Suppressor macrophage treated with lipopolysaccharide for 1 hour (primary cell): ENCODE results near the gene COL6A6.
"Not testable (repeated sequence)": the region's sequence is repeated elsewhere in the genome, so short reads cannot be mapped to it uniquely, and the experiment has no call there.

Experiments
- DNase-seq, 3 donors: peaks; one replicate each; pipeline ENCODE4 v3.0.0-alpha.2; 2020 to 2022

Gene COL6A6

DNA sequence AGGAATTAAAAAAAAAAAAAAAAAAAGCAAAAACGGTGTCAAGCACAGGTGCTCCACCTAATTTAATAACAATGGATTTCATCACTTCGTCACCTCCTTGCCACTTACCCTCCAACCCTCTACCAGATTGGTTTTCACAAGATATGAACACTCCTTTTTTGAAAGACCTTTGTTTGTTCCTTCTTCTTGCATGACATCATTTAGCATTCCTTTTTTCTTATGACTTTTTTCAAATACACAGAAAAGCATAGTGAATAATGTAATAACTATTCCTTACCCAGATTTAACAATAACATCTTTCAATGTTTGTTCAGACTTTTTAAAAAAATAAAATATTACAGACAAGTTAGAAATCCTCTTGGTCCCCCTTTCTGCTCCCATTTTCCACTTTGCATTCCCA lies 16.3 kb downstream of the COL6A6 start:
- DNase-seq: no peak

DNA sequence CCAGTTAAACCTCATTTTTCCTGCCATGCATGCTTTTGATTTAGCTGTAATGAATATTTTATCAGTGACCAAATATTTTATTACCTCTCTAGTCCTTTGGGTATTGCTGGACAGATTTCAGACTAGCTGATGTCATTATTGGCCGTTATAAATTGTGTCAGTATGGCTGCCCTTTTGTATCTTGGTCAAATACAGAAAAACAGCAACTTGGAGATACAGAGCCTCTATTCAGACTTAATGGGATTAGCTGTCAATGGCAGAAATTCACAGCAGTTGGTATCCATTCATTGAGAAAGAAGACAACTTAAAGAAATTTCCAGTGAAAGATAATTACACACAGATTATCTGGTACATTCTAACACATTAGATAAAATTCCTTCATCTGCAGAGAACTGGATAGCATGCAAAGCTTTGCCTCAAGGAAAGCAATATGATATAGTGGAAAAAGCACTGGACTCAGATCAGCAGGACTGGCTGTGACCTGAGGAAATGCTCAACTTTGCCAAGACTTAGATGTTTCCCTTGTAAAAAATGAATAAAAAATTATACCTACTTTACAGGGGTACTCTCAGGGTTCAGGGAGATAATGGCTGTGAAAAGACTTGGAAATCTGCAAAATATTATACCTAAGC lies 20.8 kb downstream of the COL6A6 start:
- DNase-seq: no peak

DNA sequence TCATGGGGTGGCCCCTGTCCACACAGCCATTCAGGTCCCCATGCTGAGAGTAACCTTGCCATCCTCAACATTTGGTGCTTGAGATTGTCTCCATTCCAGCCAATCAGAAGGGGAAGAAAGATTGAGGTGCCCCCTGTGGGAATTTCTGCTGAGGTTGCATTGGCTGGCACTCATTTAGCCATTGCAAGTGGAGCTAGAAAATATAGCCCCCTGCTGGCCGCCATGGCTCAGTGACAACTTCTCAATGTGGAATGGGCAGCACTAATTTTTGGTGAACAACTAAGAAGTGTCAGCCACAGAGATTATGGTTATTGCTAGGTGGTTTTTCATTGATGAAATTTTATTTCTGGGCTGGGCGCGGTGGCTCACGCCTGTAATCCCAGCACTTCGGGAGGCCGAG lies 22.0 kb downstream of the COL6A6 start:
- peak; percentile 46 to 63 (median 57) for DNase-seq

DNA sequence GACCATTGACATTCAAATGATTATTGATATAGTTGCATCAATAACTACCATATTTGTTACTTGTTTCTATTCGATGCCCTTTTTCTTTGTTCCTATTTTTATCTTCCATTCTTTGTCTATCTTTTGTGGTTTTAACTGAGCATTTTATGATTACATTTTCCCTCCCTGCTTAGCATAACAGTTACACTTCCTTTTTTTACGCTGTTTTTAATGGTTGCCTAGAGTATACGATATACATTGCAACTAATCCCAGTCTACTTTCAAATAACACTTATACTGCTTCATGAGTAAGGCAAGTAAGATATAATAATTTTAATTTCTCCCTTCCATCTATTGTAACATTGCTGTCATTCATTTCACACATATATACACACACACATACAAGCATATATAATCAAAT lies 26.3 kb downstream of the COL6A6 start:
- DNase-seq: no peak

DNA sequence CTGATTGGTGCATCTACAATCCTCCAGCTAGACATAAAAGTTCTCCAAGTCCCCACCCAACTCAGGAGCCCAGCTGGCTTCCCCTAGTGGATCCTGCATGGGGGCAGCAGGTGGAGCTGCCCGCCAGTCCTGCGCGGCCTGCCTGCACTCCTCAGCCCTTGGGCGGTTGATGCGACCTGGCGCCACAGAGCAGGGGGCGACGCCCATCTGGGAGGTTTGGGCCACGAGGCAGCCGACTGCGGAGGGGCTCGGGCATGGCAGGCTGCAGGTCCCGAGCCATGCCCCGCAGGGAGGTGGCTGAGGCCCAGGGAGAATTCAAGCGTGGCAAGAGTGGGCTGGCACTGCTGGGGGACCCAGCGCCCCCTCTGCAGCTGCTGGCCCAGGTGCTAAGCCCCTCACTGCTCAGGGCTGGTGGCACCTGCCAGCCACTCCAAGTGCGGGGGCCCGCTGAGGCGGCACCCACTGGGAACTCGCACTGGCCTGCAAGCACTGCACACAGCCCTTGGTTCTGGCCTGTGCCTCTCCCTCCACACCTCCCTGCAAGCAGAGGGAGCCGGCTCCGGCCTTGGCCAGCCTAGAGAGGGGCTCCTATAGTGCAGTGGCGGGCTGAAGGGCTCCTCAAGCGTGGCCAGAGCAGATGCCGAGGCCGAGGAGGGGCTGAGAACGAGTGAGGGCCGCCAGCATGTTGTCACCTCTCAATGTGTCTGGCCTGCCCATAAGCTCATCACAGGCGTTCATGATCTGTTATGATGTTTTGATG lies 30.1 kb downstream of the COL6A6 start:
- no peak for DNase-seq

DNA sequence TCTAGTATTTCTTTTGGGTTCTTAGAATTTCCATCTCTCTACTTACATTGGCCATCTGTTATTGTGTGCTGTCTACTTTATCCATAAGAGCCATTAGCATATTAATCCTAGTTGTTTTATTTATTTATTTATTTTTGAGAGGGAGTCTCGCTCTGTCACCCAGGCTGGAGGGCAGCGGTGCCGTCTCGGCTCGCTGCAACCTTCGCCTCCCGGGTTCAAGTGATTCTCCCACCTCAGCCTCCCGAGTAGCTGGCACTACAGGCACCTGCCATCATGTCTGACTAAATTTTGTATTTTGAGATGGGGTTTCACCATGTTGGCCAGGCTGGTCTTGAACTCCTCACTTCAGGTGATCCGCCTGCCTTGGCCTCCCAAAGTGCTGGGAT lies 30.7 kb downstream of the COL6A6 start:
- DNase-seq: not testable (repeated sequence)

DNA sequence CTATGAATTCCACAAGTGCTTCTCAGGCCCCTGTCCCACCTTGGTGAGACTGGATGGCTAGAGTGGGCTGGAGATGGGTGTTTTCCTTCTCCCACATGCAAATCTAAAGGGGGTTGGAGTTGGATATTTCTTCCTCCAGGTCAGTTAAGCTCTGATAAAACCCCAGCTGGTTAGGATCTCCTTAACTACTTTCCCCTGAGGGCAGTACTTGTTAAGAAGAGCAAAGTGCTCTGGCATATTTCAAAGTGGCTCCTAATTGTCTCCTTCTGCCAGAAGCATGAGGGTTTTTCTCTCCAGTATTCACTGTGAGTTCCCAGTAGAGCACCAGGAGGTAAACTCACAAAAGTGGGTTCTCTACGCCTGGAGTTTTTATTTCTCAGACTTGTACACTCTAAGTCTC lies 31.4 kb downstream of the COL6A6 start:
- no peak for DNase-seq

DNA sequence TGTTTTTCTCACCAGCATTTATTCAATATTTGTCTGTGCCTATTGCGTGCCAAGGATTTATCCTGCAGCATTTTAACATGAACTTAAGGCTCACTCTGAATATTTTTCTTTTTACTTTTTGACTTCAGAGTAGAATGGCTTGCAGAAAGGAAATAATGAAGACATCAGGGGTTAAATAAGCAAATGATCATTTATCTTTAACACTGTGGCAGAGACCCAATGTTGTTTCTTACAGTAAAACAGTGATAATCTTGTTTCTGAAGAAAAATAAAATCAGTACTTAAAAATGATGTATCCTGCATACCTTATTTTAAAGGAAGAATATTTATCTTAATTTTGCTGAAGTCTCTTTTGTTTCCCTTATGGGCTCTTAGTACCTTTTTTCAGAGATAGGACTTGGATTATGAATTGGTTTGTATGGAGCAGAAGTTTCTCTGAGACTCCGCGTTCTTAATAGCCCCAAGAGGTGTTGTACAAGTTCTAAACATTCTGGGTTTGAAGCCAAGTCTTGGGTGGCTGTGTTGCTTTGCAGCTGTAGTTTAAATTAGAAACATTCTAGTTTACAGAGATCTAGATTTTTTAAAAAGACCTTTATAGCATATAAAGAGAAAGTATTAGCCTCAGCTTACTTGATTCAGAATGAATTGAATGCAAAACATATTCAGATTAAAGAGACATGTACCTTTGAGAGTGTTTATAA lies 40.5 kb downstream of the COL6A6 start:
- DNase-seq: no peak

DNA sequence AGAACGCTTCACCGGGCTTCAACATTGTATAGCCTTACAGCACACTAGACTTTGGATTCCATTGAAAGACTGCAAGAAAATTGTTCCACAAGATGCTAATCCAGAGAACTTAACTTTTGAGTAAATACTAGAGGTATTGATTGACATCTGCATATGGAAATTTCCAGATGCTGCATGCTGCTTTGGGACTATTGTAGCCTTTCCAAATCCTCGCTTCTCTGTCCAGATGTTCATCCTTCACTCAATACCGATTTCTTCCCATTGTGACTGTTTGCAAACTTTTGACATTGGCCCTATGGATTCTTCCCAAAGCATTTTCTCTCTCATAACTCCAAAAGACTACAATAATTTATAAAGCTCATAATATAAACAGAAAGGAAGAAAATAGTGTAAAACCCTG lies 41.4 kb downstream of the COL6A6 start:
- DNase-seq: no peak

DNA sequence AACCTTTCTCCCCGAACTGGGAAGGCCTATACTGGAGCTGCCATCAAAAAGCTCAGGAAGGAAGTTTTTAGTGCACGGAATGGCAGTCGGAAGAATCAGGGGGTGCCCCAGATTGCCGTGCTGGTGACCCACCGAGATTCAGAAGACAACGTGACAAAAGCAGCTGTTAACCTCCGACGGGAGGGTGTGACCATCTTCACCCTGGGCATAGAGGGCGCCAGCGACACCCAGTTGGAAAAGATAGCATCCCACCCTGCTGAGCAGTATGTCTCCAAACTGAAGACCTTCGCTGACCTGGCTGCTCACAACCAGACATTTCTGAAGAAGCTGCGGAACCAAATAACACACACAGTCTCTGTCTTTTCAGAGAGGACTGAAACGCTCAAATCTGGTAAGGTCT lies 48.2 kb downstream of the COL6A6 start:
- DNase-seq: no peak
